ENCODE measurements around the gene ACO1.

DNA sequence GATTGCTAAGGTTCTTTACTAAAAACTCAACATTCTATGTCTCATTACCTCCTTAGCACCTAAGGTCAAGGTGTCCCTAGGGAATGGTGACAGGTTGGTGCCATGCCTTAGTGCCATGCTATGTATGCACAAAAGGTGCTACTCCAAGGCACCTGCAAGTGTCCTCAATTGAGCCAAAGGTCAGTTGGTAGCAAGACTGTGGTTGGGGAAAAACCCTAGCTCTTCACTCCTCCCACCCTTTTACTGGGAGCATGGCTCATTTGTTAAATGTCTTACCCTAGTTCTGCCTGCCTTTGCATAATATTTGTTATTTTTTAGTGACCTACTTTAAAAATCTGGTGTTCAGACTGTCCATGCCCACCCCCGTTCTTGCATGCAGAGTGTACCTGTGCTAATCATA is 17.0 kb downstream of the ACO1 start:
- TF ChIP-seq EZH2phosphoT487 (IDR thresholded peaks at IDR 0.05; ENCODE audit: insufficient read depth, low read depth) (no peak), EZH2 (IDR thresholded peaks at IDR 0.05; ENCODE audit: insufficient read depth, poor library complexity, severe bottlenecking) (no peak)

Data from GM23248 (cell line).